ENCODE results near the gene IFRD2. TPM values are rescaled to one million over a fixed set of nuclear protein-coding genes. Genes with fewer than 3 reads are reported as not detected.
"Not testable (repeated sequence)": the region's sequence is repeated elsewhere in the genome, so short reads cannot be mapped to it uniquely, and the experiment has no call there.

The IFRD2 gene
- total and polyA plus RNA-seq, 2 donors (not counting 1 experiment from before 2014, with no cell fraction given) = 28.1 to 51.0 TPM

- H3K9ac ChIP-seq (ENCODE audit: insufficient read depth, low read length) = no peak overlapping the region
- peak overlapping the region; percentile 75 for H3K27ac ChIP-seq (ENCODE audit: insufficient read depth, low read length)
- no peaks in the 10 kb centered on the region for H3K27me3 ChIP-seq (ENCODE audit: control insufficient read depth, insufficient read depth, low read length)
- H2AFZ ChIP-seq (ENCODE audit: low read length) = no peak overlapping the region
- H3K4me1 ChIP-seq (ENCODE audit: control insufficient read depth, extremely low read depth, insufficient read depth, low read length) = peaks cover 55% of the 10 kb centered on the region
- H3K4me3 ChIP-seq (replicated peaks in 1 of 4; ENCODE audit: control extremely low read depth in 1 of 4, insufficient read depth in 1 of 4, low read depth in 3 of 4, low read length in 4 of 4) = peak overlapping the region in 1 of 4 experiments; percentile 52
- H4K20me1 ChIP-seq (ENCODE audit: control insufficient read depth, extremely low read depth, insufficient read depth, low read length) = no peaks in the 10 kb centered on the region
- H3K9me3 ChIP-seq (ENCODE audit: control insufficient read depth, insufficient read depth, low read depth, low read length) = no peaks in the 10 kb centered on the region
- TF ChIP-seq EZH2 (IDR thresholded peaks at IDR 0.05; ENCODE audit: low read length, missing control alignments) = no peak
- TF ChIP-seq CTCF (conservative IDR thresholded peaks at IDR 0.05 in 1 of 2, IDR thresholded peaks at IDR 0.05 in 1 of 2; ENCODE audit: low read depth in 1 of 2, low read length in 2 of 2) = no peak
- peaks cover 95% of the 10 kb centered on the region for H3K79me2 ChIP-seq (ENCODE audit: control insufficient read depth, insufficient read depth, low read length)
- peaks cover 4% of the 10 kb centered on the region for H3K36me3 ChIP-seq (ENCODE audit: control insufficient read depth, insufficient read depth, low read length)
- peak; percentile 76 to 97 for DNase-seq (ENCODE audit: low read depth in 2 of 2)
- H3K4me2 ChIP-seq (ENCODE audit: extremely low read depth, insufficient read depth, low read length) = peak overlapping the region; percentile 73
Observed at GRCh38 chr3:50246517-50246954, 45.7 kb downstream of the IFRD2 start.

- H3K27me3 ChIP-seq (ENCODE audit: control insufficient read depth, insufficient read depth, low read length) = no peaks in the 10 kb centered on the region
- DNase-seq (ENCODE audit: low read depth in 2 of 2) = peak; percentile 34 to 83
- H3K79me2 ChIP-seq (ENCODE audit: control insufficient read depth, insufficient read depth, low read length) = peaks cover 95% of the 10 kb centered on the region
- H3K27ac ChIP-seq (ENCODE audit: insufficient read depth, low read length) = peak overlapping the region; percentile 75
- TF ChIP-seq EZH2 (IDR thresholded peaks at IDR 0.05; ENCODE audit: low read length, missing control alignments) (no peak), CTCF (conservative IDR thresholded peaks at IDR 0.05 in 1 of 2, IDR thresholded peaks at IDR 0.05 in 1 of 2; ENCODE audit: low read depth in 1 of 2, low read length in 2 of 2) (peak; percentile 94 to 98)
- no peaks in the 10 kb centered on the region for H3K9me3 ChIP-seq (ENCODE audit: control insufficient read depth, insufficient read depth, low read depth, low read length)
- H3K9ac ChIP-seq (ENCODE audit: insufficient read depth, low read length) = peak overlapping the region; percentile 55
- no peak overlapping the region for H2AFZ ChIP-seq (ENCODE audit: low read length)
- peak overlapping the region; percentile 85 for H3K4me2 ChIP-seq (ENCODE audit: extremely low read depth, insufficient read depth, low read length)
- H3K4me1 ChIP-seq (ENCODE audit: control insufficient read depth, extremely low read depth, insufficient read depth, low read length) = peaks cover 57% of the 10 kb centered on the region
- no peaks in the 10 kb centered on the region for H4K20me1 ChIP-seq (ENCODE audit: control insufficient read depth, extremely low read depth, insufficient read depth, low read length)
- peaks cover 4% of the 10 kb centered on the region for H3K36me3 ChIP-seq (ENCODE audit: control insufficient read depth, insufficient read depth, low read length)
- peak overlapping the region; percentile 9 to 52 (median 36) for H3K4me3 ChIP-seq (replicated peaks in 1 of 4; ENCODE audit: control extremely low read depth in 1 of 4, insufficient read depth in 1 of 4, low read depth in 3 of 4, low read length in 4 of 4)
Observed at GRCh38 chr3:50245831-50246516, 46.3 kb downstream of the IFRD2 start.

- Histone ChIP-seq H2AFZ (ENCODE audit: low read length) (no peak overlapping the region), H3K9me3 (ENCODE audit: control insufficient read depth, insufficient read depth, low read depth, low read length) (no peaks in the 10 kb centered on the region), H3K36me3 (ENCODE audit: control insufficient read depth, insufficient read depth, low read length) (peaks cover 5% of the 10 kb centered on the region), H3K27me3 (ENCODE audit: control insufficient read depth, insufficient read depth, low read length) (no peaks in the 10 kb centered on the region), H3K4me3 (replicated peaks in 1 of 4; ENCODE audit: control extremely low read depth in 1 of 4, insufficient read depth in 1 of 4, low read depth in 3 of 4, low read length in 4 of 4) (peak overlapping the region in 2 of 4 experiments; percentile 37 to 52), H3K79me2 (ENCODE audit: control insufficient read depth, insufficient read depth, low read length) (peaks cover 95% of the 10 kb centered on the region), H4K20me1 (ENCODE audit: control insufficient read depth, extremely low read depth, insufficient read depth, low read length) (no peaks in the 10 kb centered on the region), H3K27ac (ENCODE audit: insufficient read depth, low read length) (peak overlapping the region; percentile 75), H3K9ac (ENCODE audit: insufficient read depth, low read length) (no peak overlapping the region), H3K4me2 (ENCODE audit: extremely low read depth, insufficient read depth, low read length) (peak overlapping the region; percentile 85), H3K4me1 (ENCODE audit: control insufficient read depth, extremely low read depth, insufficient read depth, low read length) (peaks cover 57% of the 10 kb centered on the region)
- TF ChIP-seq EZH2 (IDR thresholded peaks at IDR 0.05; ENCODE audit: low read length, missing control alignments) (no peak), CTCF (conservative IDR thresholded peaks at IDR 0.05 in 1 of 2, IDR thresholded peaks at IDR 0.05 in 1 of 2; ENCODE audit: low read depth in 1 of 2, low read length in 2 of 2) (no peak)
- peak in 1 of 2 donors; percentile 42 for DNase-seq (ENCODE audit: low read depth in 2 of 2)
Observed at GRCh38 chr3:50245251-50245745, 46.9 kb downstream of the IFRD2 start.

- not testable (repeated sequence) for H3K27me3 ChIP-seq (ENCODE audit: control insufficient read depth, insufficient read depth, low read length); DNase-seq (ENCODE audit: low read depth in 2 of 2); H3K4me3 ChIP-seq (replicated peaks in 1 of 4; ENCODE audit: control extremely low read depth in 1 of 4, insufficient read depth in 1 of 4, low read depth in 3 of 4, low read length in 4 of 4); H3K9me3 ChIP-seq (ENCODE audit: control insufficient read depth, insufficient read depth, low read depth, low read length); H4K20me1 ChIP-seq (ENCODE audit: control insufficient read depth, extremely low read depth, insufficient read depth, low read length); H2AFZ ChIP-seq (ENCODE audit: low read length); H3K4me2 ChIP-seq (ENCODE audit: extremely low read depth, insufficient read depth, low read length); H3K36me3 ChIP-seq (ENCODE audit: control insufficient read depth, insufficient read depth, low read length); H3K9ac ChIP-seq (ENCODE audit: insufficient read depth, low read length)
- Histone ChIP-seq H3K27ac (ENCODE audit: insufficient read depth, low read length) (peak overlapping the region; percentile 8), H3K79me2 (ENCODE audit: control insufficient read depth, insufficient read depth, low read length) (peaks cover 95% of the 10 kb centered on the region), H3K4me1 (ENCODE audit: control insufficient read depth, extremely low read depth, insufficient read depth, low read length) (peaks cover 55% of the 10 kb centered on the region)
Observed at GRCh38 chr3:50244813-50245212, 47.4 kb downstream of the IFRD2 start.
